Mucosa of gallbladder (tissue), 1 donor: ENCODE results near the gene MAP1B. TPM values are rescaled to one million over a fixed set of nuclear protein-coding genes. Genes with fewer than 3 reads are reported as not detected.

ENCODE experiments used
- DNase-seq: peaks from one replicate; pipeline ENCODE4 v3.0.0-alpha.2; 2020; ENCODE audit warnings: low spot score
- total RNA-seq: library from RNA; stranded (reverse); gene quantifications from one replicate; pipeline ENCODE4 v1.2.1, GENCODE V29; 2021
- donor health status: DM: no; HTN: no; CAD: no.

The MAP1B gene
- total RNA-seq, 1 donor from 2014 or later, result 81.3 TPM

DNA sequence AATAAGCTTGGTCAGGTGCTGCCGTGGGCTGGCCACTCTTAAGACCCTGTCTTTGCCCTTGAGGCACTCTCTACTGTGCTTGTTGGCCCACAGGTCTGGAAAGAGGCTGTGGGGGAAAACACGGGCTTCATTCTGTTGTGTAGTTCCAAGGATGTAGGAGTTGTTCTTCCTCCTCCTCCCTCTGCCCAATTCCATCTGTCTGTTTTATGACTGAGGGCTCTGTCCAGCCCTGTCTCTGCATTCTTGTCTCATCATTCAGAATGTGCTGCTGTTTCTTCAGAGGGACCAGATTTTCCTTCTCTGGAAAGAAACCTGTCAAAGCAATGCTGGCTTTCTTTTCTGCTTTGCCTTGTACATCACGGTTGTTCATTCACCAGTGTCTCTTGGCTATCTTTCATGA lies 84.1 kb downstream of the MAP1B start:
- DNase-seq, result no peak

DNA sequence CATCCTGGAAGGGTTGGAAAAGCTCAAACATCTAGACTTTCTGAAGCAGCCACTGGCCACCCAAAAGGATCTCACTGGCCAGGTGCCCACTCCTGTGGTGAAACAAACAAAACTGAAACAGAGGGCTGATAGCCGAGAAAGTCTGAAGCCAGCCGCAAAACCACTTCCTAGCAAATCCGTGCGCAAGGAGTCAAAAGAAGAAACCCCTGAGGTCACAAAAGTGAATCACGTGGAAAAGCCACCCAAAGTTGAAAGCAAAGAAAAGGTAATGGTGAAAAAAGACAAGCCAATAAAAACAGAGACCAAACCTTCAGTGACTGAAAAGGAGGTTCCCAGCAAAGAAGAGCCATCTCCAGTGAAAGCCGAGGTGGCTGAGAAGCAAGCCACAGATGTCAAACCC lies 87.6 kb downstream of the MAP1B start:
- no peak for DNase-seq

DNA sequence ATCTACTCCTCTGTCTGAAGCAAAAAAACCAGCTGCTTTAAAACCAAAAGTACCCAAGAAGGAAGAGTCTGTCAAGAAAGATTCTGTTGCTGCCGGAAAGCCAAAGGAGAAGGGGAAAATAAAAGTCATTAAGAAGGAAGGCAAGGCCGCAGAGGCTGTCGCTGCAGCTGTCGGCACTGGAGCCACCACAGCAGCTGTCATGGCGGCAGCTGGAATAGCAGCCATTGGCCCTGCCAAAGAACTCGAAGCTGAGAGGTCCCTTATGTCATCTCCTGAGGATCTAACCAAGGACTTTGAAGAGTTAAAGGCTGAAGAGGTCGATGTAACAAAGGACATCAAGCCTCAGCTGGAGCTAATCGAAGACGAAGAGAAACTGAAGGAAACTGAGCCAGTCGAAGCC lies 88.3 kb downstream of the MAP1B start:
- DNase-seq, result no peak

DNA sequence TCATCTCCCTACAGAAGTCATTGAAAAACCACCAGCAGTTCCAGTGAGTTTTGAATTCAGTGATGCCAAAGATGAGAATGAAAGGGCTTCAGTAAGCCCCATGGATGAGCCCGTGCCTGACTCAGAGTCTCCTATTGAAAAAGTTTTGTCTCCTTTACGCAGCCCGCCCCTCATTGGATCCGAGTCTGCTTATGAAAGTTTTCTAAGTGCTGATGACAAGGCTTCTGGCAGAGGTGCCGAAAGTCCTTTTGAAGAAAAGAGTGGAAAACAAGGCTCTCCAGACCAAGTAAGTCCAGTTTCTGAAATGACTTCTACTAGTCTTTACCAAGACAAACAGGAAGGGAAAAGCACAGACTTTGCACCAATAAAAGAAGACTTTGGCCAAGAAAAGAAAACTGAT lies 90.1 kb downstream of the MAP1B start:
- no peak for DNase-seq

DNA sequence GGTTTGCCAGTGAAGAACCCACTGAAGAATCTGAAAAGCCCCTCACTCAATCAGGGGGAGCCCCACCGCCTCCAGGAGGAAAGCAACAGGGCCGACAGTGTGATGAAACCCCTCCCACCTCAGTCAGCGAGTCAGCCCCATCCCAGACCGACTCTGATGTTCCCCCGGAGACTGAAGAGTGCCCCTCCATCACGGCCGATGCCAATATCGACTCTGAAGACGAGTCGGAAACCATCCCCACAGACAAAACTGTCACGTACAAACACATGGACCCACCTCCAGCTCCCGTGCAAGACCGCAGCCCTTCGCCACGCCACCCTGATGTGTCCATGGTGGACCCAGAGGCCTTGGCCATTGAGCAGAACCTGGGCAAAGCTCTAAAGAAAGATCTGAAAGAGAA lies 92.4 kb downstream of the MAP1B start:
- DNase-seq, result no peak

DNA sequence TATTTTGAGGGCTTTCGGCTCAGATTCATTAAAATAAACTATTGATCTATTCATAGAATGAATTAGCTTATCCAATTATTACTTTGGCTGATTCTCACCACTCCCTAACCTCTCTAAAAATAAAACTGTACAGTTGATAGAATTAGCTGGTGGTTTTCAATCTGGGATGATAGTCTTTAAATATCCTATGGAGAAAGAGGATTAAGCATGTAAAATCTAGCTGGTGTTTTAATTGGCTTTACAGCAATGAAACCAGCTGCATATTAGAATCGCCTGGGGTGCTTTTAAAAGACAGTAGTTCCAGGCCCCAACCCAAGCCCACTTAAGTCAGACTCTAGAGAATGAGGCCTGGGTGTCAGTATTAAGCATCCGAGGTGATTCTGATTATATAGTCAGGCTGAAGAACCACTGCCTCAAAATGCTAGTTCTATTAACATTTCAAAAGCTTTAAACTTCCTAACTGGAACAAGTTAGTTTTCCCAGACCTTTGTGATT lies 95.1 kb downstream of the MAP1B start:
- no peak for DNase-seq

DNA sequence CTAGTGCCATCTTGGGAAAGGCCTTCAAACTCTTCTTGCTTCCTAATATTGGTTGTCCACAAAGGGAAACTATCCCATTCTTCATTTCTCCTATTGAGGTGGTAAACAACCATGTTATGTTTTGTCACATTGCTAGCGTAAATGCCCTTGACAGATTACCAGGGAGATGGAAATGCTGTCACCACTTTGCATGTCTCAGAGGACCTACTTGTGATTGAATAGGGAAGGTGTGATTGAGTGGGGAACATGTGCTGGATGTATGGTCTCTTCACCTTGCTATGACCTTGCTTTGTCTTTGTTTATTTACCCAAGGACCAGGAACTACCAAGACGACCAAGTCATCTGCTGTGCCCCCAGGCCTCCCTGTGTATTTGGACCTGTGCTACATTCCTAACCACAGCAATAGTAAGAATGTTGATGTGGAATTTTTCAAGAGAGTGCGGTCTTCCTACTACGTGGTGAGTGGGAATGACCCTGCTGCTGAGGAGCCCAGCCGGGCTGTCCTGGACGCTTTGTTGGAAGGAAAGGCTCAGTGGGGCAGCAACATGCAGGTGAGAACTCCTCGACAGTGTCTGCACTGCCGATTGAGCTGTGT lies 96.1 kb downstream of the MAP1B start:
- DNase-seq, result no peak

DNA sequence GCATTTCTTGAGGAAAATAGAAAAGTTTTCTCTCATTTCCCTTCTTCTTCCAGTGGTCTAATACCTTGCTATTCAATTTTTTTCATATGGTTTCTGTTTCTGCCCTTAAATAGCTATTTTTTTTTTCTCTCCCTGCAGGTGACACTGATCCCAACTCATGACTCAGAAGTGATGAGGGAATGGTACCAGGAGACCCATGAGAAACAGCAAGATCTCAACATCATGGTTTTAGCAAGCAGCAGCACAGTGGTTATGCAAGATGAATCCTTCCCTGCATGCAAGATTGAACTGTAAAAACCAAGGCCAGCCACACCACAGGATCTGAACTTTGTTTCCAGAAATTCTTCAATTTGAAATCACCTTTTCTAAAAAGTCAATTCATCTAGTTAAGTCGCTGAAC lies 97.7 kb downstream of the MAP1B start:
- no peak for DNase-seq

DNA sequence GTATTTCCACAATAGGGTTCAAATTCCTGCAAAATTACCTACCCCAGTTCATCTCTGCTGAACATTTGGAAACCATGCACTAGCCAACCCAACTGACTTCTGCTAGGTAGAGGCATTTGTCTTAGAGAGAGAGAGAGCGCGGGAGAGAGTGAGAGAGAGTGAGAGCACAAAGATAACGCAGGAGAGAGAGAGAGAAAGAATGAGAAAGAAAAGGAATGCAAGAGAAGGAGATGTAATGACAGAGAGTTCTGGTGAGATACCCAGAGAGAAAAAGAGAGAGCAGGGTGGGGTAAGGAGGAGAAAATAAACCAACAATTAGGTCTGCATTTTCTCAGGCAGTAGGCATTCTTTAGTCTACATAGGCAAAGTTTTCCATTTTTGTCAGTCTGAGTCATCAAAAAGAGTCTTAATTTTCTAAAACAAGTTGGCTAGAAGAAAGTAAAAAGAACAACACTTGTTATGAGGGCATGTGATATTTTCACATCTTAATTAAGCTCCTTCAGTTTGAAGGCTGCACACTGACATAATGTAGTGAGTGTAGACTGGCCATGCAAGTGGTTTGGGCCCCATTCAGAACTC lies 98.2 kb downstream of the MAP1B start:
- no peak for DNase-seq

DNA sequence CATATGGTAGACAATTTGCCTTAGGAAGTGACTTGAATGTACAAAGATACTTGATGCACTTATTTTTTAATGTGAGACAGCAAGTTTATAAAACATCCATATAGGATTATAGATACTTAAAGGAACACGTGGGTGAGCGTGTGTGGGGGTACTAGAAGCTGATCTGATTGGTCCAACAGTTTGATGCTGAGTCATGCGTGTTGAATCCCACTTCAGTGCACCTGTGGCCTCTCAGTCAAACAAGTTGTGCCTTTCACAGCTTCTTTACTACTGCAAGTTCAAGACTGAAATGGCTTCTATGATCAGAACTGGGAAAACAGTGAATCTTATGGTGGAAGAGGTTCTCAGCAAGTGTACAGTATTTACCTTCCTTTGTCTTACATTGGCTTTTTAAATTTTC lies 98.9 kb downstream of the MAP1B start:
- no peak for DNase-seq

DNA sequence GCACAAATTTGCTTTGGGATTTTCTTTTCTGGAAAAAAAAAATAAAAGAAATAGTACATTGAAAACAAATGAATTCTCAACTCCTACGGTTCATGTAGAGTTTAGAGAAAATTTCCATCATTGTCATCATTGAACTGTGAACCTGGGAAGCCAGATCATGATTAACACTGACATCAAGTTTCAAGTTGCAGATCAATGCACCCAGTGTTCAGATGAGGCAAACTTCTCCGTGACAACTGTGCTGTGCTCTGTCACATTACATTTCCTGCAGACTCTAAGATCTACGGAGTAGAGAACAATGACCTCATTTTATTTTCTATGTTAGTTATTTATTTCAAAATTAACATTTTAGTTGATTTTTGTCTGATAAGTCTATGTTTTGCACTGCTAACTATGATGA lies 99.7 kb downstream of the MAP1B start:
- no peak for DNase-seq

DNA sequence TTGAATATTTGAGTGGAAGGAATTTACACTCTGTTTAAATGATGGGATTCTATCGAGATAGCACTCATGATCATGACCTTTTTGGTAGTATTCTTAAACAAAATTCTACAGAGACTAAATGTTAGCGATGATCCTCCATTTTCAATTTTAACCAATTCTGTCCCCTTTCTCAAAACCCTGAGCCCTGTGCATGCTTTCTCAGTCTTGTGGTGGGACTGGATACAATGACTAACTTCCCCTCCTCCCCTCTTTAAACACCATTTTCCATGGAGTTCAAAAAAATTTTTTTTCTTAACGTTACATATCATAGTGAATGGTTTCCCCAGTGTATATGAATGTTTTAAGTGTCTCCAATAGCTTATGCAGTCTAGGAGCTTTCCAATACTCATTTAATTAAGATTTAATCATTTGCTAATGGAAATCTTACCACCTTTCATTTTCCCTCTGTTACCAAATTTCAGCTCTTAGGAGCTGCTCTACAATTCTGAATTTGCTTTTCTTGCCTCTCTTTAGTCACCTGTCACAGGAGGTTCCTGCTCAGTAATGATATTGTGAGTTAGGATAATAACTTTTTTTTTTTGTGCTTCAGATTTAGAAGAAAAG lies 101.2 kb downstream of the MAP1B start:
- no peak for DNase-seq

DNA sequence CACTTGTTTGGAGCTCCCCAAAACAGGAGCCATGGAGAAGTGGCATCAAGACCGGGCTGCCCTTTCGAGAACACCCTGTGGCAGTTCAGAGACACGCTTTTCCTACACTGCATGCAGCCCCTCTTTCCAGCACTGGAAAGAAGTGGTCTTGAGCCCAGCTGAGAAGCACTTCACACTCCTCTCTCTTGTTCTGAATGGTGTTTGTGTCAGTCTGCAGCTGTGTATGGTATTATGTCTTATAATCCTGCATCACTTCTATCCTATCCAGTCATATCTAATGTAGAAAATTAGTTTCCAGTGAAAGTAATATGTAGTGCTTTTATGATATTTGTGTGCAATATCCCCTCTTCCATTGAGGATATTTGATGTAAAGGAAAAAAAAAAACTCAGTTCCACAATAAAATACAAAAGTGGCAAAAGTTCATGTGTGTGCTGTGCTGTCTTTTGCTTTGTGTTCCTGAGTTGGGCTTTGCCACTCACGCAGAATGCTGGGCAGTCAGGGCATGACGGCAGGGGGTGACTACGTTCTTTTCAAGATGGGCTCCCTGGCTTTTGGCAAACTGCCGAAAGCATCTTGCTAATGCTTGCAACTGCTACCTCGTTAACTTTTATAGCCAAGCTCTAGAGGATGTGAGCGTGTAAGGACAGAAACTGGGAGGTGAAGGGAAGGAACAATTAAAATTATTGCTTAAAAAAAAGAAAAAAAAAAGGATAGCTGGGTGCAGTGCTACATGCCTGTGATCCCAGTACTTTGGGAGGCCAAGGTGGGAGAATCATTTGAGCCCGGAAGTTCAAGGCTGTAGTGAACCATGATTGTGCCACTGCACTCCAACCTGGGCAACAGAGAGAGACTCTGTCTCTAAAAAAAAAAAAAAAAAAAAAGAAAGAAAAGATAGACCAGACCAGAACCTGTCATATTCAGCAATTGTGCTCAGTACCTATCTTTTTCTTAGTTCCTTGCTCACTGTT lies 102.2 kb downstream of the MAP1B start:
- no peak for DNase-seq

DNA sequence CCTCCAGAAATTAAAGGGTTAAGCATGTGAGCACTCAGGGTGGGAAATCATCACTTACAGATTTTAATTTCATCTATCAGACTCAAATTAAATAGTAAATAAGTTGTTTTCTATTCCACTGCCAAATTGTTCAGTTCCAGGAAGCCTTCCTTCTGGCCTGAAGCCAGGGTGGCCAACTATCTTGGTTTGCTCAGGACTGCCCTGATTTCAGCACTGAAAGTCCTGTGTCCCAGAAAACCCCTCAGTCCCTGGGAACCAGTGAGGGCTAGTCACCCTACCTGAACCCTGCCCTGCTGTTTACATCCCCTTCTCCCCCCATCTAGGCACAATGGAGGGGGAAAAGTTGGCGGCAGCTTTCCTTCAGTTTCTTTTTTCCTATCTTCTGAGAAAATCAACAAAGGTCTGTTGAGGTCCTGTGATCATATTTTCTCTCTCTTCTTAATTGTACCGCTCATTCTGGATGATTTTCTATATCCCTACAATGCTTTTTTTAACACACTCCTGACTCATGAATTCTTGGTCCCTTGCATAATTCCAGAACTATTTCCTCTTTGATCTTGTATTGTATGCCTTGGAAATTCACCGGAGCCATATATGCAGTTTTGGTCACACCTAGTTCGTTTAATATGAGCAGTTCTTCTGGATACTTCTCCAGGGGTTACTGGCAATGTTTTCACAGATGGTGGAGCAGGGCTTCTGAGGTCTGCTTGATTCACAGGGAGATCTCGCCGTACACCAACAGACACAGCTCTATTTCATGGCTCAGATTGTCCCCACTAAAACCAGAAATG lies 103.8 kb downstream of the MAP1B start:
- peak; percentile 27 for DNase-seq

DNA sequence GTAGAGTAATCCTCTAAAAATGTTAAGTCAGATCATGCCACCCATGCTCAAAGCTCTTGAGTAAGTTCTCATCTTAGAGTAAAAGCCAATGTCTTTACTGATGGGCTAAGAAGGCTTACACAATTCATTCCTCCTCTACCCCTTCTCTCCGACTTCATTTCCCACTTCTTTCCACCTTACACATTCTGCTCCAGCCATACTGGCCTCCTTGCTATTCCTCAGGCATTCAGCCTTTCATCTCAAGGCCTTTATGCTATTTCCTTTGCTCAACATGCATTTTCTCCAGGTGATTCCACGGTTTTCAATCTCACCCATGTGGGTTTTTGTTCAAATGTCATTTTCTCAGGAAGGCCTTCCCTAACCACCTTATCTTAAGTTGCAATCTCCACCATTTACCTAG lies 104.9 kb downstream of the MAP1B start:
- DNase-seq, result no peak

DNA sequence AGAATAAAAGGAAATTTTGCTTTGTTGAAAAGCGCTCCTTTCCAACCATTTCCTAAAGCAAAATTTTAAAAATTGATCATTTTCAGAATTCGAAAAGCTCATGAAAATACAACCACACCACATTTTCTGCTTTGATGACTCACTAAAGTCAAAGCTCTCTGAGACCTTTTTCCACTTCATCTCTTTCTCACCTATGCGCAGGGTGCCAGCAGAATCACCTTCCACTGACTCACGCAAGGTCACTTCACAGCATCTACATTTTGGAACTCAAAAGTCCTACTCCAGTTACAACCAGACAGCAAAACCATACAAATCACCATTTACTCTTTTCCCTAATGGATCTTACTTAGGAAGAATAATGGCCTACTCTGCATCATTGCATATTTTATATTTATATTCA lies 106.2 kb downstream of the MAP1B start:
- no peak for DNase-seq

DNA sequence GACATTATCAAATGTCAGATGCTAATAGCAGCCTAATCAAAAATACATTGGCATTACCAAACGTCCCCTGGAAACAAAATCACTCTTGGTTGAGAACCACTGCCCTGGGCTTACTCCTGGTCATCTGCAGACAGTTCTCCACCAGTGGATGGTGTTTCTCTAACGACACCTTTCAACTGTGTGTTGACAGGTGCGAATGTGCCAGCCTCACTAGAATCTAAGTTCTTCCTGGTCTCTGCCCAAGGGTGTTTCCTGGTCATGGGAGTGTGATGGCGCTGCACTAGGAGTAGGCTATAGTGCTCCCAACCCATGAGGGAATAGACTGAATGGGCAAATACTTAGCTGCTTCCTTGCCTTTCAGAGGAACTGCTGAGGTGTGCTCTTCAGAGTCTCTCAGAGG lies 106.9 kb downstream of the MAP1B start:
- no peak for DNase-seq

DNA sequence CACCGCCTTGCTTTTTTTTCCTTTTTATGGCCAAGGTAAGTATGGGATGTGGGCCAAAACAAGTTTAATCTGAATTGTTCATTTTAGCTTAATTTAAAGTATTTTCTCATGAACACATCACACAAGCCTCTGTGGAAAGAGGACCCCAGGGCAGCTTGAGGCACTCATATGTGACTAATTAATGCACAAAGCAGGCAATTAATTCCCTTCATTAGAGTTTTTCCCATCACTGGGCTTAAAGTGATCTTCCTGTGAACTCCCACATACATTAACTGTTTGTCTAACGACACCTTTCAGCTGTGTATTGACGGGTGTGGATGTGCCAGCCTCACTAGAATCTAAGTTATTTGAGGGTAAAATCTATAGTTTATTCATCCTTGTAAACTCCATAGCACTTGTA lies 109.5 kb downstream of the MAP1B start:
- no peak for DNase-seq

DNA sequence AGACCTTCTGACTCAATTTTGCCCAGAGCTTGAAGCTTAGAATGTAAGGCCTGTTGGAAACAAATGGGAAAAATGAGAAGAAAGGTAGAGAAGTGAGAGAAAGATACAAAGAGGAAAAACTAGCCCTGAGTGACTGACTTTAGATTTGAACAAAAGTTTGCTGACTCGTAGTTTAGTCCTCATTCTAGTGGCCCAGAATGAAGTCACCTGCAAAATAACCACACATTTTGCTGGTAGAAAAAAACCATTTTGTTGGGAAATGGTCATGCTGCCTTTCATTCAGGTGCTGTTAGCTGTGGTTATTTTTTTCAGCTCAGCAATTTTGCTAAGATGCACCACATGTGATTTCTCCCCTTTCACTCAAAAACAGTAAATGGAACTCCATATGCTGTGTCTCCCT lies 113.8 kb downstream of the MAP1B start:
- DNase-seq, result no peak

DNA sequence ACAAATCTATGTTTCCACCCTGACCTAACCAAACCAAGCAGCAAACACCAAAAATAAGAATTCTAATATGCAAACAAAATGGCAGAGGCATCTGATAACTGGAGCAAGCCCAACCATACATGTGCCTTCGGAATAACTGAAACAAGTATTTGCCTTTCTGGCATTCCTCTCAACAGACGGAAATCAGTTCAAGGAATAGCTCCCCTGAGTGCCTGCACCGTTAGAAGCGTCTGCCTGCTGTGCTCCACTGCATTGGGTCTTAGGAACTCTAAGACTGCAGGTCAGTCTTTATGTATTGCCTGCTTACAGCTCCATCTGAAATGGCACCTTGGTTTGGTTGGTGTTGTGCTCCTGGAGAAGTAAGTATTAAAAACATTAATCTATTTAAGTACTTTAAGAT lies 114.3 kb downstream of the MAP1B start:
- no peak for DNase-seq

DNA sequence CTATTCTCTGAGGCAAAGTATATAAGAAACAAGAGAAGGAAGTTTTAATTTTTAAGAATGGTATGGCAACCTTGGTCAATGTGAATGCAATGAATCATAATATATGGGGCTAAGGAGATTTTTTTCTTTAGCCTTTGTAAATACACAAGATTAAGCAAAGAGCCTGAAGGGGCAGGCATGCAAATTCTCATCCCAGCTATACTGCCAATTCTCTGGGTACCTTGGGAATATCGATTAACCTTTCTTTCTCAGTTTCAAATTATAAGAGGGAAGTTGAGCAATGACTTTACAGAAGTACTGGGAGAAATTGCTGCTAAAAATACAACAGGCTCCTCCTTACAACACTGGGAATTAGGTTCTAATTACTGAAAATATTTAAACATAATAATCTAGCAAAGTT lies 115.2 kb downstream of the MAP1B start:
- DNase-seq, result no peak

DNA sequence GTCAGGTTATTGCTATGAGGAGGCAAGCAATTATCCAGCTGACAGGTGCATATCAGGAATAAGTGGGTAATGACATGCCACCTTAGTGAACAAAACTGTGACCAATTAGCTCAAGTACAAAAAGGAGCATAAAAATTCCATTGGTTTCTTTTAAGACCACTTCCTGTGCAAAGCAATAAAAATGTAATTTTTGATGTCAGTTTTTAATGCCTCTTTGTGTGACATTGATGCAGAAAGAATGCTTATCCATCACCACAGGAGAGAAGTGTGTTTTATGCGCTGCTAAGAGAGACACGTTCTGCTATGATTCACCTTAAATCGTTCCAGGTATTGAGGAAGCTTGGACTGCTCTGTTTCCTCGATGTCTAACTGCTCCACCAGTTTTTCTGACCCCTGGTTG lies 116.1 kb downstream of the MAP1B start:
- DNase-seq, result no peak
